Retinal pigment epithelial cell (primary cell): ENCODE measurements around the gene SIK1.

Source experiments
- DNase-seq: peaks from one replicate; pipeline ENCODE4 v3.0.0-alpha.2; 2010; ENCODE audit warnings: low read depth
- H3K4me3 ChIP-seq: 2 replicates; pipeline ENCODE4 v1.5.1; 2011; ENCODE audit warnings: mild to moderate bottlenecking, low read length, control low read depth, moderate library complexity
- CTCF ChIP-seq: conservative IDR thresholded peaks from 2 replicates; pipeline ENCODE4 v1.5.1; 2011; ENCODE audit warnings: low read depth, low read length, control low read depth, inconsistent platforms

Gene SIK1

DNA sequence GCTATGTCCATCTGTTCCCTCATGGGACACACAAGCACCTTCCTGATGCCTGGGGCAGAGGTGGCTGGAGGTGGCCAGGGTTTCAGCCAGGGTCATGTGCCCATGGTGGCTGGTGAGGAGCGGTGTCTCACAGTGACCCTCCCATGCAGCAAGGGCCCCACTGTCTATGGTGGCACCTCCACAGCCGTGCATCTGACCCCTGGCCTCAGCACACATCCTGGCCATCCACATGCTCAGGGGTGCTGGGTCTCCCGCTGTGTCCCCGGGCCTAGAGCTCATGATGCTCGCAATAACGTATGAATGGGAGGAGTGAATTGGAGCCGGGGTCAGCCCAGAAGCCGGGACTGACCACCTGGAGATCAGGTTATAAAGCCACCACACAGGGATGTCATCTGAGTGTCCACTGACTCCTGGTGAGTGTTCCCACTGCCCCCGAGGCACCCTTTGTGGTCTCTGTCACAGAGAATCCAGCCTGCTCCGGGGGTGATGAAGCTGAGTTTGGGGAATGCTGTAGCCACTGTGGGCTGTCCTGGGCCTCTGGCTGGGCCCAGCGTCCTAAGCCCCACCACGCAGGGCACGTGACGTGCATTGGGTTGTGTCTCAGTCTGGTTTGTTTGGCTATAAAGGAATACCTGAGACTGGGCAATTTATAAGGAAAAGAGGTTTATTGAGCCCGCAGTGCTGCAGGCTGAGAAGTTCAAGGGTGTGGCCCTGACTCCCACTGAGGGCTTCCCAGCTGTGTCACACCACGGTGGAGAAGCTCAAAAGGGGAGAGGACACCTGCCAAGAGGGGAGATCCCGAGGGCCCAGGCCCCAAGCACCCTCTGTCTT is 51.7 kb downstream of the SIK1 start:
- H3K4me3 ChIP-seq = no peak overlapping the region
- no peak for DNase-seq
- no peak for TF ChIP-seq CTCF

GRCh38 chr21:43374228-43374885 is 52.6 kb downstream of the SIK1 start:
- no peak overlapping the region for H3K4me3 ChIP-seq
- no peak for DNase-seq
- TF ChIP-seq CTCF = no peak

- H3K4me3 ChIP-seq = no peak overlapping the region
- no peak for TF ChIP-seq CTCF
- no peak for DNase-seq
Observed at GRCh38 chr21:43373362-43374227, 53.3 kb downstream of the SIK1 start.

DNA sequence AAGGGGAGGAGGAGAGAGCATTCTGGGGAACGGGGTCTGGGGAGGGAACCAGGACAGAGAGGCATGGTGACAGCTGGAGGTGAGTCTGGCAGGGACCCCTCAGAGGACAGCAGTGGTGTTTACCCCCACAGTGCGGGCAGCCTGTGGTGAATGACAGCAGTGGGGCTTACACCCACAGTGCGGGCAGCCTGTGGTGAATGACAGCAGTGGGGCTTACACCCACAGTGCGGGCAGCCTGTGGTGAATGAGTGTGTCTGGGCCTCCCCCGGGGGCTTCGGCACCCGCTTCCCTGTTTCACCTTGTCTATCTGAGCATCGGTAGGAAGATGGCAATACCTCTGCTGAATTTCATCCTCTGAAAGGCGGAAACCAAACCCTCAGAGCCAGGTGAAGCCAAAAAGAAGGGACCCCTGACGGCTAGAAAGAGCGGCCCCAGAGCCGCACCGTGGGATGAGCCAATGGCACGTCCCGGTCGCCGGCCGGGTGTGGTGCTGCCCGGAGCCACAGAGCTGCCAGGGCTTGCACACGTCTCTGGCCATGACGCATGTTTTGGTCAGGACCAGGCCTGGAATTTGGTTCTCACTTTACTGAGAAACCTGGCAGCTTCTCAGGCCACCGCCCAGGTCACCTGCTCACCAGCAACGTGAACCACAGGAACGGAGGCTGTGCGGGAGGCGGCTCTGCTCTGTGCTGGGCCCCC is 54.1 kb downstream of the SIK1 start:
- TF ChIP-seq CTCF = no peak
- DNase-seq = no peak
- no peak overlapping the region for H3K4me3 ChIP-seq

- DNase-seq = no peak
- TF ChIP-seq CTCF = no peak
- no peak overlapping the region for H3K4me3 ChIP-seq
Observed at GRCh38 chr21:43371786-43372185, 55.1 kb downstream of the SIK1 start.

- no peak for TF ChIP-seq CTCF
- H3K4me3 ChIP-seq = no peak overlapping the region
- DNase-seq = no peak
Observed at GRCh38 chr21:43370888-43371570, 55.9 kb downstream of the SIK1 start.
